Measurements from ENCODE around the gene SLF1. TPM values are rescaled to one million over a fixed set of nuclear protein-coding genes. Genes with fewer than 3 reads are reported as not detected.
"Not testable (repeated sequence)": the region's sequence is repeated elsewhere in the genome, so short reads cannot be mapped to it uniquely, and the experiment has no call there.

Gene SLF1
- 7.5 TPM for total RNA-seq
- long read RNA-seq, full-length matches to known transcripts, result 1 of 8 reads
- long read RNA-seq, partial matches to known transcripts, result 4 of 8 reads
- long read RNA-seq, other reads (novel, unspliced or antisense), result 3 of 8 reads

DNA sequence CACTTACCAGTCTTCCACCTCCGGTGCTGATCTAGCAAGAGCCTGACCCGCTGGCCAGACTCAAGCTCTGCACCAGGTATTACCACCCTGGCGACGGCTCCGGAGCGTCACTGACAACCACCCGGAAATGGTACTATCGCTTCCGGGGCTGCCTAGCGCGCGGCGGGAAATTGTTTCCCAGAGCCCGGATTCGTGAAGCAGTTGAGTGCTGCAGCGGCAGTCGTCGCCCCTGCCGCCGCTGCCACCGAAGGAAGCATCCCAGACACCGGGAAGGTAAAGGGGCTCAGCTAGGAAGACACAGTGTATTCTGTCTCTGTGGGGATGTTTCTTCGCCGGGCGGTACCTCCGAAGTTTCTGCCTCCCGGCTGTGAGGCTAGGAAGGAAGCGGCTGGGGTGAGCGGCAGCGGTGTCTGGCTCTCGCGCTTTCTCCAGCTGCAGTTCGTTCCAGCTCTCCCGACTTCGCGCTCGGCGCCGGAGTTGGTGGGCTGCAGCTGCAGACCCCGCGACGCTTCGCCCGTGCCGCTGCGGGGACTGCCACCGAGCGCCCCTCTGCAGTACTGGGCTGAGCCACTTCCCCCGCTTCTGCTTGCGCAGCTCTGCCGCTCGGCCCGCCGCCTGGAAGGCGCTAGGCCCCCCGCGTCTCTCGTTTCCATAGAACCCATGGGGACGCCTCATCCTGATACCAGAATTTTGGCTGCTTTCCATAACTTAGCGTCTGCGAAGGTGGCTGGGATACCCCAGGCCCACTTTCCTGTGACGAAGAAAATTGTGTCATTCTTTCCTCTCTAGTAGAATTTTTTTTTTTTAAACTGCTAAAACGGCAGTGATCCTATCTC, at the start of gene SLF1, which contains the start of gene KIAA0825:
Gene SLF1, plus strand, starts transcription at position 177 of the 836 bp plus-strand sequence. CDS start 10,142 bp downstream, outside the sequence.
Gene KIAA0825, minus strand, starts transcription at position 112 of the 836 bp plus-strand sequence. CDS start 81,478 bp downstream, outside the sequence.
- ATAC-seq (peak; percentile 99), DNase-seq (peak; percentile 92)
- intact Hi-C loops (cut with micrococcal nuclease), result no loop called here

DNA sequence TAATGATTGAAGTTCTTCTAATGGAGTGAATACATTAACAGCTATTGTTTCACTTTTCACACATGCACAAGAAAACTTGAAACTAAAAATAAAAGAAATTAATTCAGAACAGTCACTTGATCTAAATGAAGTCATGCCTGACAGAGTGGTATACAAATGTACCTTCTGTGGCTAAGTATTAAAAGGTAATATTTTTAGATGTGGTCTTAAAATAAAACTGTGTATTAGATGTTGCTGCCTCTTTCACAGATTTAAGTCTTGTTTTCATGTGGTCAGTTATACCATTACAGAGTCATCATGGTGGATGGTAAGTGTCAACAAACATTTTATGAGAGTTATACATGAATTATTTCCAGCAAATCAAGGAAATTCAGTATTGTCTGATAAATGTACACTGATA, 47.1 kb upstream of the SLF1 start:
- no peak for ATAC-seq
- intact Hi-C loops (cut with micrococcal nuclease), result no loop called here
- no peak for DNase-seq

DNA sequence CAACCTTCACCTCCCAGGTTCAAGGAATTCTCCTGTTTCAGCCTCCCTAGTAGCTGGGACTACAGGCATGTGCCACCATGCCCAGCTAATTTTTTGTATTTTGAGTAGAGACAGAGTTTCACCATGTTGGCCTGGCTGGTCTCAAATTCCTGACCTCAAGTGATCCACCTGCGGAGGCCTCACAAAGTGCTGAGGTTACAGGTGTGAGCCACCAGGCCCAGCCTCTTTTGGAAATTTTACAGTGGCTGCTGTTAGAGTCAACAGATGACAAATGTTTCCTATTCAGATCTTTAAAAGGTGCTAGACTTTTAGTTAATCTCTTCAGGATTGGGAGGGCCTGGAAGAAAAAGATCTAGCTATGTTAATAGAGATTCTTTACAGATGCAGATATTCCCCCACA, 45.1 kb upstream of the SLF1 start:
- intact Hi-C loops (cut with micrococcal nuclease); ATAC-seq; DNase-seq: not testable (repeated sequence)

DNA sequence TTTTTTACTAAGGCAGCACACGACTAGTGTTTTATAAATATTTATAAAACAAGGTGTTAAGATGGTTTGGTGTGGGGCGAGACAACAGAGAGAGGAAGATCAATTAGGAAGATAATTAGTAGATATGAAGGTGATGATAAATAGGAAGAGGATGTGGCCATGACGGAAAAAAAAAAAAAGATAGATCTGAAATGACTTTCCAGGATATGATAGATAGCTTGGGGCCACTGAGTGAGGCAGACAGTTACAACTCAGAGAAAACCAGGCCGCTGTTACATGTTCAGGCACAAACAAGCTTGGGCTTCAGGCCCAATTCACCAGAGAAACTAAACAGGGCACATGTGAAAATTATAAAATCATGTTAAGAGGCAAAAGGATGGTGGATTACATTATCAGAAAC, 43.3 kb upstream of the SLF1 start:
- ATAC-seq (no peak), DNase-seq (no peak)
- intact Hi-C loops (cut with micrococcal nuclease), result no loop called here

DNA sequence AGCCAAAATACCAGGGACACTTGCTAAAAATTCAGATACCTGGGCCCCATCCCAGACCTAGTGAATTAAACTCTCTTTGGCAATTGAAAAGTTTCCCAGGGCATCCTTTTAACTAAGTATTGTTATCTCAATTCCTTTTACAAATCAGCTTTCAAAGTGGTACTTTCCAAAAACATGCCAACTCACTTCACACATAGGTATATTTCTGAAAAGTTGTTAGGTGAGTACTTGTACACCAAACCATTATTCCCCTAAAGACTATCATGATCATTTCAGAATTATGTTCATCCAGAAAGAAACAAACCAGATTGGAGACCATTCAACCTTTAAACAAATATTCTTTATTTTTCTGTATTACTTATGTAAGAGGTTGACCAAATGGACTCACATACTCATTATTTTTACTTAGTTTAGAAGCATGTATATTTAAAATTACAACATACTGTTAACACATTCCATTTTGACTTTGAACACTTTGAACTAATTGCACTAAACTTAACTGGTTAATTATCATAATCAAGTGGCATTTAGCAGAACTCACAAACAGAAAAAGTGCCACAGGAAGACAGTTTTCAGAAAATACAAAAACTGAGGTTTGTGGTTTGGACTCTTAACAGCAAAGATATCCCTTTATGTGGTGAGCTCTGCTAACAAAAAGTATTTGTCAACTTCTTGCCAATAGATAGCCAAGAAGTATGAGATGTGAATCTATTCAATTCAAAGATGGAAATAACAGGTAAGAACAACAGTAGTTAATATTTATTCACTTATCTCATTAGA, 40.8 kb upstream of the SLF1 start:
- DNase-seq (no peak), ATAC-seq (no peak)
- intact Hi-C loops (cut with micrococcal nuclease), result no loop called here

DNA sequence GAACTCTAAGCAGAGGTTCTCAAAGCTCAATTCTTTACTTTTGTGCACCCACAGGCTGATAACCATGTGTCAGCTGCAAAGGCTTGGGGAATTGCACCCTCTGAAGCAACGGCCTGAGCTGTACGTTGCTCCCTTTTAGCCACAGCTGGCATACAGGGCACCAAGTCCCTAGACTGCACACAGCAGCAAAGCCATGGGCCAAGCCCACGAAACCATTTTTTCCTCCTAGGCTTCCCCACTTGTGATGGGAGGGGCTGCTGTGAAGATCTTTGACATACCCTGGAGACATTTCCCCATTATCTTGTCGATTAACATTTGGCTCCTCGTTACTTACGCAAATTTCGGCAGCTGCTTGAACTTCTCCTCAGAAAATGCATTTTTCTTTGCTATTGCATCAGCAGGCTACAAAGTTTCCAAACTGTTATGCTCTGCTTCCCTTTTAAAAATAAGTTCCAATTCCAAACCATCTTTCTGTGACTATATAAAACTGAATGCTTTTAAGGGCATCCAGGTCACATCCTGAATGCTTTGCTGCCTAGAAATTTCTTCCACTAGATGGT, 23.1 kb upstream of the SLF1 start:
- intact Hi-C loops (cut with micrococcal nuclease), result no loop called here
- ATAC-seq, result no peak
- DNase-seq, result no peak

DNA sequence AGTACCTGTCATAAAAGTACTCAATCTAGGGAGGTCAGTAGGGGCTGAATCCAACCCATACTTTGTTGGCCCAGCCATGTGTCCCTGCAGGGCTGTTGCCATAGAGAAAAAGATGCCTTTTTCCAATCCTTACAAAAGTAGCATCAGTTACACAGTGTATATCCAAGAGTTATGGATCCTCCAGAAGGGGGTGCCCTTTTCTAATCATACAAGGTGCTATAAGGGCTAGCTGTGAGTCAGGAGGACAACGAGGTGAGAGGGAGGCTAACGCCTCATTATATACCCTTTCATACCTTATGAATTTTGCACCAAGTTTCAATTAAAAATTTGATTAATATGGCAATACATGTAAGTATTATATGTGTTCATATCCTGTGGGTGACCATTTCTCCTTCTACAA, 4.9 kb upstream of the SLF1 start:
- ATAC-seq (no peak), DNase-seq (no peak)
- intact Hi-C loops (cut with micrococcal nuclease), result no loop called here

DNA sequence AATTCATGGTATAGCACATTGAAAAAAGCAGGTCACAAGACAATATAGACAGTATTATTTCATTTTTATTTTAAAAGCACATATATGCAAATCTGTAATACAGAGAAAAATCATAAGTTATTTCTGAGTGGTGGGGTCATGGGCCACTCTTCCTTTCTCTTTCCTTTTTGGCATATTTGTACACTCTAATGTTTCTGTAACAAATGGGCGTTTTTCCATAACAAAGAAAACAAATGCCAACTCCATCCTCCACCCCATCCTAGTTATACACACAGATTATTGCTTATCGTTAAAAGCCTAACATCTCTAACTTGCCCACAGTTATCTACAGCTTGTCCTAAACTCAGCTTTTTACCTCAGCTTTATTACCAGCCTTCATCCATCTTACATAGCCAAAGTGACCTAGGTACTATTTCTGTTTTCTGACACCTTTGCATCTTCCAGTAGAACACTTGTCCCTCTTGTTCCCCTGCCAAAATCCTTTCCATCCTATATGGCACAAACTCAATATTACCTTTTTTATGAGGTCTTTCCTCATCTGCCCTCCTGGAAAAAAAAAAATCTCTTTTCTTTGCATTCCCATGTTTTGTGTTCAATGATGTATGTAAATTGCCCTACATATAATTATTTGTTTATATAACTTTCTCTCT, 4.2 kb upstream of the SLF1 start:
- ATAC-seq, result no peak
- intact Hi-C loops (cut with micrococcal nuclease), result no loop called here

DNA sequence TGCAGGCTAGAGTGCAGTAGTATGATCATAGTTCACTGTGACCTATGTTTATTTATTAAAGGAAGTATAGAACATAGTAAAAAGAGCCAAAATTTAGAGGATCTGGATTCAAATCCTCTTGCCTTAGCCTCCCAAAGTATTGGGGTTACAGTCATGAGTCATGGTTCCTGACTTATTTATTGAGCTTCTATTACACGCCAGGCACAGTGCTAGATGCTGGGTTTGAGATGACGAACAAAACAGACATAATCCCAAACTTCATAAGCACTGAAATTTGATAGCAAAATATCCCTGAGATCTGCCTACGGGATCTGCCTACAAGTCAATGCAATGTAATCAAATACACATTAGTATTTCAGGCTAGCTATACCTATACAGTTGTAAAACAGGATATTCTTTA, 2.6 kb upstream of the SLF1 start:
- no peak for ATAC-seq
- DNase-seq, result no peak
- intact Hi-C loops (cut with micrococcal nuclease), result no loop called here

More for the DNA sequence above, 4.2 kb upstream of the SLF1 start:
- no peak for DNase-seq

DNA sequence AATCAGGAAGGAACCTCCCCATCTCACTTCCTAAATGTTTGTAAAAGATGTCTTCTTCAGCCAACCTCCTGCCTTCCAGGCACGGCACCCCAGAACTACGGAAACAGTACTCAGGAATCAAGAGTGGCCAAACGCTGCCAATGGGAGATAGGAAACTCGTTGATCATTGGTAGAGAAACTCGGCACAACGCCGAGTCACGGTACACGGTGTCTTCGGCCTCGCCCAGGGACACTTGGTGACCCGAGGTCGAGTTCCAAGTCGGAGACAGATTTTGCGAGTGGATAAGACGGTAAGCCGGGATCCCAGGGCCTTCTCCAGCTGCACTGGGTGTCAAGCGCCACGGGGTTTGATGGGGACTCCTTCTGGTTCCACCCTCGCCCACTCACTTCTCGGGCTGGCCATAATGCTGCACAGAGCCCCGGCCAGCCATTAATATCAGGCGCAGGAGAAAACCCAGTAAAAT, 408 bp upstream of the SLF1 start:
- intact Hi-C loops (cut with micrococcal nuclease), result no loop called here
- peak; percentile 67 for DNase-seq
- peak; percentile 82 for ATAC-seq

DNA sequence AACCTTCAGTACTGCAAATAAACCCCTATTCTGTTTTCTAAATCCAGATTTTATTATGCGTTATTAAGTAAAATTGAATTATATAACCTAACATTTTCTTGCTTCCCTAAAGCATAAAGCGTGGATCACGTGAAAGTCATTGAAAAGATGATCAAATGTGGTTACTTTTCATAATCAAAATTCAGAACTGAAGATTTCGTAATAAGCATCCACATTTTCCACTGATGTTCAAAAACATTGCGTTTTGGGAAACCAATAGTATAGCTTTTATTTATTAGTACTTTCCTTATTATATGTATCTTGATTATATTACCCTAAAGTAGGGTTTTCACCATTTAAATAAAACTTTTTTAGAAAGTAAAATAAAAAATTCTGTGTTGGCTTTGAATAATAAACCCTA, 1.8 kb downstream of the SLF1 start:
- ATAC-seq, result no peak
- intact Hi-C loops (cut with micrococcal nuclease), result no loop called here
- no peak for DNase-seq

DNA sequence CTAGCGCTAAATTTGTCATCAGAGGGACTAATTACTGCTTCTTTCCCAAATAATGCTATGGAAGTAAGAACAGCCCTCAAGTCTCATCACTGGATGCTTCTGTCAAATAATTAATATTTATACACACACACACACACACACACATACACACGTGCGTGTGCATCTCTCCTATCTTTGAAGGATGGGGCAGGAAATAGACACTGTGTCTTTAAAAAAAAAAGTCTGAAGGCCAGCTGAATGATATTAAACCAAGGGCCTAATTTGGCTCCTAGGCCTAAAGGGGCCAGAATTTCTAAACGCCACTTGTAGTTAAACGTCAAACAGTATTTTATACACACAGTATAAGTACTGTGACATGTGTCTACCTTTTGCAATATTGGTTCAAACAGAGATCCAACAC, 3.3 kb downstream of the SLF1 start:
- intact Hi-C loops (cut with micrococcal nuclease), result no loop called here
- DNase-seq (no peak), ATAC-seq (no peak)

DNA sequence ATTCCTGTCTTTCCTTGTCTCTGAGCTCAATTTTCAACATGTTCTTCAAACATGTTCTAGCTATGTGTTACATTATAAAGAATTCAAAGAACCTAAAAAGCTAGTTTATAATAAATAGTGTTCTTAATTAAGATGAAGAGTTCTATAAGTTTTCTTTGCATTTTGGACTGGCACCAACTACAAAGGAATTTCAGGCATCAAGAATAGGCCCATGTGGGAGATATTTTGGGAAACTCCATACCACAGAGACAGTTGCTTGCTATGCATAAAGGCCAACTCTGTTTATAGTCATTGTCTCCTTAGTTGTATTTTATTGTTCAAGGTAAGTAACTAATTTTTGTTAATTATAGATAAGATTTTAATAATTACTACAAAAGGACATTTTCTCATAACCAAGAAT, 4.5 kb downstream of the SLF1 start:
- ATAC-seq, result no peak

DNA sequence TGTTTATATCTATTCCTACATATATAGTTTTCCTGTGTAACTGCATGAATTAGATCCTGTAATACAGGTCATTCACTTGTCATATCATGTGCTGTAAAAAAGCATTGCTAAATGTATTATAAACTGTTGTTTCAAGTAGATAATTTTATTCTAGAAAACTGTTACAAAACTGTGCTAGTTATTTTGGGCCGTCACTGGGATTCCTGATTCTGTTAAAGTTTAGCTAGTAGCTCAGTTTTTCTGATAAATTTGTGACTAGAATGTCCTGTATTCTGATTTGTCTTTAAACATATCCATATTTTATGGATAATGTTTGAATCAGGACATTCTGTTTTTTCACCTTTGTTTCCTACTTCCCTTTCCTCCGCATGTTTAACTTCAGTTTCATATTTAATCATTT, 5.4 kb downstream of the SLF1 start:
- intact Hi-C loops (cut with micrococcal nuclease), result no loop called here

More for the DNA sequence above, 4.5 kb downstream of the SLF1 start:
- intact Hi-C loops (cut with micrococcal nuclease), result no loop called here
- no peak for DNase-seq

DNA sequence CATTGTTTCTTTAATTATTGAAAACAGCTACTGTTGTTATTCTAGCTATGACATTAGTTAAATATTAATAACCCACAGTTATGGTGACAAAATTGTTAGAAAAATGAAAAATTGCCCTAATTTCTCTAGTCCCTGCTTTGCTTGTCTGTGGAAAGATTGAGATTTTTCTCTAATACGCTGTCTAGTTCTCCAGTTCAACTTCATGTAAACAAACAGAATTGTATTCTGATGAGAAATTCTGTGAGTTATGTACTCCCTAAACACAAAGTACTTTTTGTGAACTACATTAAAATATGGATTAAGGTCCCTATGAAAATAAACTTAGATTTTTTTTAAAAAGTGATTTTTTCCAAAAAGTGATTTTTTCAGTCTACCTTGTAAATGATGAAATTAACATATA, 8.7 kb downstream of the SLF1 start:
- intact Hi-C loops (cut with micrococcal nuclease), result no loop called here
- DNase-seq (no peak), ATAC-seq (no peak)

More for the DNA sequence above, 5.4 kb downstream of the SLF1 start:
- ATAC-seq (no peak), DNase-seq (no peak)

DNA sequence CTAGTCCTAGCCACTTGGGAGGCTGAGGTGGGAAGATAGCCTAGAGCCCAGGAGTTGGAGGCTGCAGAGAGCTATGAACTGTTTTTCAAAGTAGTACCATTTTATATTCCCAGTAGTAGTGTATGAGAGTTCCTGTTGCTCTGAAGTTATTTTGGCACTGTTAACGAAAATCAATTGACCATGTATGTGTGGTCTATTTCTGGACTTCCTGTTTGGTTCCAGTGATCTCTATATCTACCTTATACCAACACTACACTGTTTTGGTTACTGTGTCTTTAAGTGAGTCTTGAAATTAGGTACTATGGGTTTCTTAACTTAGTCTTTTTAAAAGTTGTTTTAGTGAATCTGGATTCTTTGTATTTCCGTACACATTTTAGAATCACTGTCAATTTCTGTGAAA, 13.6 kb downstream of the SLF1 start:
- intact Hi-C loops (cut with micrococcal nuclease), result no loop called here
- DNase-seq (no peak), ATAC-seq (no peak)

DNA sequence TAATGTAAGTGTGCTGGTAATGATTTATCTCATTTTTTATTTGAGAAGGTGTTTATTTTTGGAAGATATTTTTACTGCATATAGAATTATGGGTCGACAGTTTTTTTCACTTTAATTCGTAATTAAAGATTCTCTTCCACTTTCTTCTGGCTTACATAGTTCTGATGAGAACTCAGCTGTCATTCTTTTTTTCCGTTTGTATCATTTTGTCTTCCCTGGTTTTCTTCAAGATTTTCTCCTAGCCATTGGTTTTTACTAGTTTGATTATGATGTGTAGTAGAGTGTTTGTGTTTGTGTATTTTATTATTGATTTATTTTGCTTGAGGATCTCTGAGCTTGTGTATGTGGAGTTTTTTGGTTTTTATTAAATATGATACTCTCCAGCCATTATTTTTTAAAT, 21.7 kb downstream of the SLF1 start:
- no peak for DNase-seq
- intact Hi-C loops (cut with micrococcal nuclease), result no loop called here
- ATAC-seq, result no peak

DNA sequence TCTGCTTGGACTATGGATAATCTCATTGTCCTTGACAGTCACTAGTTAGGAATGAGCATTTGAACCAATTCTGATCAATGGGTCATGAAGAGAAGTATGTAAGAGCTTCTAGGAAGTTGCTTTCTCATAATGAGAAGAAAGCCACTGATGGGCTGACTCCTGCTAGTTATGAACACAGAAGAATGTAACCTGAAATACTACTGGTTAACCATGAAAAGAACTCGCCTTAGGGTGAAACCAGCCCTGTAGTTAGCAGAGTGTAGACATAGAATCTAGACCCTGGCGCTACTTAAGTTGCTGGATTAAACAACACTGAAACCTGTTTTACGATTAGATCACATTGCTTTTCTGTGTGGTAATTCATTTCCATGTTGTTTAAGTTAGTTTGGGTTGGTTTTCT, 26.6 kb downstream of the SLF1 start:
- DNase-seq (no peak), ATAC-seq (no peak)
- intact Hi-C loops (cut with micrococcal nuclease), result no loop called here

DNA sequence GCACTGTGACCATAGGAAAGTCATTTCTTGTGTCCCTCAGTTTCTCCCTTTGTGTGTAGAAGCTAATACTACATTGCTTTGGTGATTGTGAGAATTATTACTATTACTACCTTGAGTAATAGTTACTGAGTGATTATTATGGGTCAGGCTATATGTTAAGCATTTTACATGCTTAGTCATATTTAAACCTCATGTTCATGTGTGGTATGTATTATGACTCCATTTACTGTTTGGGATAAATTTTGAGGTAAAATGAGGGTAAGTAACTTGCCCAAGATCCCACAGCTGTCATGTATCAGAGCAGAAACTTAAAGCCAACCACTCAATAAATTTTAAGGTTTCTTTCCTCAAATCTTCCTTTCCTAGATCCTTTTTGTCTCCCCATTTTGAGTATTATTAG, 28.3 kb downstream of the SLF1 start:
- DNase-seq, result no peak
- no peak for ATAC-seq
- intact Hi-C loops (cut with micrococcal nuclease), result no loop called here

All from left ventricle myocardium superior (tissue), 1 donor.